Keratinocyte (primary cell): ENCODE results near the gene BBS9.

Experiments
- EZH2 ChIP-seq: IDR thresholded peaks from one replicate; pipeline ENCODE4 v1.6.1; 2012; ENCODE audit warnings: inconsistent platforms, mild to moderate bottlenecking, low read length, moderate library complexity
- TF ChIP-seq, protein P1 (sequence below), 3 experiments: IDR thresholded peaks in 1 of 3; conservative IDR thresholded peaks in 1 of 3; optimal IDR thresholded peaks in 1 of 3; 2 replicates in 2 of 3; 3 replicates in 1 of 3; pipeline versions ENCODE3 to v1.5.1; 2011; ENCODE audit warnings: low read length in 3 of 3, mild to moderate bottlenecking in 3 of 3, moderate library complexity in 2 of 3, control low read depth in 1 of 3, inconsistent platforms in 1 of 3; ENCODE audit not compliant: insufficient read depth in 2 of 3; ENCODE audit errors: extremely low read depth in 1 of 3

- TF ChIP-seq, protein P1, sequence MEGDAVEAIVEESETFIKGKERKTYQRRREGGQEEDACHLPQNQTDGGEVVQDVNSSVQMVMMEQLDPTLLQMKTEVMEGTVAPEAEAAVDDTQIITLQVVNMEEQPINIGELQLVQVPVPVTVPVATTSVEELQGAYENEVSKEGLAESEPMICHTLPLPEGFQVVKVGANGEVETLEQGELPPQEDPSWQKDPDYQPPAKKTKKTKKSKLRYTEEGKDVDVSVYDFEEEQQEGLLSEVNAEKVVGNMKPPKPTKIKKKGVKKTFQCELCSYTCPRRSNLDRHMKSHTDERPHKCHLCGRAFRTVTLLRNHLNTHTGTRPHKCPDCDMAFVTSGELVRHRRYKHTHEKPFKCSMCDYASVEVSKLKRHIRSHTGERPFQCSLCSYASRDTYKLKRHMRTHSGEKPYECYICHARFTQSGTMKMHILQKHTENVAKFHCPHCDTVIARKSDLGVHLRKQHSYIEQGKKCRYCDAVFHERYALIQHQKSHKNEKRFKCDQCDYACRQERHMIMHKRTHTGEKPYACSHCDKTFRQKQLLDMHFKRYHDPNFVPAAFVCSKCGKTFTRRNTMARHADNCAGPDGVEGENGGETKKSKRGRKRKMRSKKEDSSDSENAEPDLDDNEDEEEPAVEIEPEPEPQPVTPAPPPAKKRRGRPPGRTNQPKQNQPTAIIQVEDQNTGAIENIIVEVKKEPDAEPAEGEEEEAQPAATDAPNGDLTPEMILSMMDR (optimal IDR thresholded peaks at IDR 0.05 in 1 of 3, IDR thresholded peaks at IDR 0.05 in 1 of 3, conservative IDR thresholded peaks at IDR 0.05 in 1 of 3; ENCODE audit: extremely low read depth in 1 of 3, insufficient read depth in 2 of 3, low read length in 3 of 3) = no peak
- no peak for TF ChIP-seq EZH2
These were observed 28.6 kb upstream of the BBS9 start for GRCh38 chr7:33100770-33101169.
